HG02970 (cell line): ENCODE results near the gene MISP3.
A peak's percentile ranks its signal among the peaks of the same experiment; 100 is the strongest.
"Not testable (repeated sequence)": the region's sequence is repeated elsewhere in the genome, so short reads cannot be mapped to it uniquely, and the experiment has no call there.

Experiments used
- ATAC-seq: cut with Tn5 transposase; IDR thresholded peaks from one replicate; pipeline ENCODE4 v1.9.1; 2021; ENCODE audit warnings: mild to moderate bottlenecking, moderate library complexity, moderate number of reproducible peaks; ENCODE audit not compliant: unreplicated experiment, low FRiP score

The MISP3 gene

GRCh38 chr19:14072535-14073260, at the start of gene MISP3:
Gene MISP3, plus strand, starts transcription at chr19:14072786. Its CDS starts 524 bp downstream, at chr19:14073310.
- ATAC-seq, result peak; percentile 1

- ATAC-seq, result no peak
Measured at GRCh38 chr19:14023404-14024235, 49.0 kb upstream of the MISP3 start.

- not testable (repeated sequence) for ATAC-seq
Measured at GRCh38 chr19:14026652-14027192, 45.9 kb upstream of the MISP3 start.

- no peak for ATAC-seq
Measured at GRCh38 chr19:14027856-14028450, 44.6 kb upstream of the MISP3 start, which contains the start of gene RLN3. Gene RLN3, plus strand, starts transcription at chr19:14028148. Its CDS starts 57 bp downstream, at chr19:14028205.

- no peak for ATAC-seq
Measured at GRCh38 chr19:14028901-14029300, 43.7 kb upstream of the MISP3 start.

- no peak for ATAC-seq
Measured at GRCh38 chr19:14030997-14031718, 41.4 kb upstream of the MISP3 start.

GRCh38 chr19:14031719-14032480, 40.7 kb upstream of the MISP3 start, which contains the start of gene IL27RA:
Gene IL27RA, plus strand, starts transcription at chr19:14031762. Its CDS starts 111 bp downstream, at chr19:14031873.
- no peak for ATAC-seq

- ATAC-seq, result no peak
Measured at GRCh38 chr19:14033946-14034345, 38.6 kb upstream of the MISP3 start.

- not testable (repeated sequence) for ATAC-seq
Measured at GRCh38 chr19:14035159-14035558, 37.4 kb upstream of the MISP3 start.

- ATAC-seq, result no peak
Measured at GRCh38 chr19:14035706-14036105, 36.9 kb upstream of the MISP3 start.

GRCh38 chr19:14039181-14039580, 33.4 kb upstream of the MISP3 start:
- ATAC-seq, result no peak

- ATAC-seq, result not testable (repeated sequence)
Measured at GRCh38 chr19:14042659-14043608, 29.7 kb upstream of the MISP3 start.

- not testable (repeated sequence) for ATAC-seq
Measured at GRCh38 chr19:14047866-14048265, 24.7 kb upstream of the MISP3 start.

GRCh38 chr19:14048443-14049153, 24.0 kb upstream of the MISP3 start:
- ATAC-seq, result no peak

GRCh38 chr19:14050512-14050911, 22.1 kb upstream of the MISP3 start:
- no peak for ATAC-seq

GRCh38 chr19:14050961-14051360, 21.6 kb upstream of the MISP3 start:
- not testable (repeated sequence) for ATAC-seq

- no peak for ATAC-seq
Measured at GRCh38 chr19:14051980-14052379, 20.6 kb upstream of the MISP3 start.

- ATAC-seq, result no peak
Measured at GRCh38 chr19:14052470-14052869, 20.1 kb upstream of the MISP3 start.
